Breast epithelium (tissue), 3 donors: ENCODE measurements around the gene C6orf163.

Experiments used
- POLR2AphosphoS5 ChIP-seq, 3 donors: sonication (generic); formaldehyde crosslinking; IDR thresholded peaks; one replicate each; pipeline ENCODE4 v1.6.1; 2017; ENCODE audit warnings: antibody characterized with exemption in 3 of 3
- TF ChIP-seq, protein P1 (sequence below), 3 donors: fragments of 450-650 bp; IDR thresholded peaks; one replicate each; pipeline ENCODE4 v1.5.1; 2016 to 2017; ENCODE audit warnings: antibody characterized with exemption in 3 of 3, mild to moderate bottlenecking in 3 of 3, moderate library complexity in 3 of 3

GRCh38 chr6:87312860-87313259, 31.8 kb upstream of the C6orf163 start:
- TF ChIP-seq, protein P1, sequence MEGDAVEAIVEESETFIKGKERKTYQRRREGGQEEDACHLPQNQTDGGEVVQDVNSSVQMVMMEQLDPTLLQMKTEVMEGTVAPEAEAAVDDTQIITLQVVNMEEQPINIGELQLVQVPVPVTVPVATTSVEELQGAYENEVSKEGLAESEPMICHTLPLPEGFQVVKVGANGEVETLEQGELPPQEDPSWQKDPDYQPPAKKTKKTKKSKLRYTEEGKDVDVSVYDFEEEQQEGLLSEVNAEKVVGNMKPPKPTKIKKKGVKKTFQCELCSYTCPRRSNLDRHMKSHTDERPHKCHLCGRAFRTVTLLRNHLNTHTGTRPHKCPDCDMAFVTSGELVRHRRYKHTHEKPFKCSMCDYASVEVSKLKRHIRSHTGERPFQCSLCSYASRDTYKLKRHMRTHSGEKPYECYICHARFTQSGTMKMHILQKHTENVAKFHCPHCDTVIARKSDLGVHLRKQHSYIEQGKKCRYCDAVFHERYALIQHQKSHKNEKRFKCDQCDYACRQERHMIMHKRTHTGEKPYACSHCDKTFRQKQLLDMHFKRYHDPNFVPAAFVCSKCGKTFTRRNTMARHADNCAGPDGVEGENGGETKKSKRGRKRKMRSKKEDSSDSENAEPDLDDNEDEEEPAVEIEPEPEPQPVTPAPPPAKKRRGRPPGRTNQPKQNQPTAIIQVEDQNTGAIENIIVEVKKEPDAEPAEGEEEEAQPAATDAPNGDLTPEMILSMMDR (IDR thresholded peaks at IDR 0.05), result no peak
- TF ChIP-seq POLR2AphosphoS5 (IDR thresholded peaks at IDR 0.05), result no peak
